Vagina (tissue), 2 donors: ENCODE data around the gene ROCK1.

Source experiments
- POLR2AphosphoS5 ChIP-seq, 2 donors: sonication (generic); formaldehyde crosslinking; IDR thresholded peaks; one replicate each; pipeline ENCODE4 v1.9.0; 2017; ENCODE audit warnings: antibody characterized with exemption in 2 of 2, mild to moderate bottlenecking in 2 of 2, low read depth in 1 of 2; ENCODE audit not compliant: insufficient read depth in 1 of 2
- TF ChIP-seq, protein P1 (sequence below), 3 experiments: fragments of 450-650 bp in 2 of 3; fragments of 200-600 bp in 1 of 3; sonication (generic) in 1 of 3; IDR thresholded peaks; one replicate each; pipeline ENCODE4 v1.5.1; 2017 to 2019; ENCODE audit warnings: antibody characterized with exemption in 3 of 3, mild to moderate bottlenecking in 2 of 3, moderate library complexity in 2 of 3

DNA sequence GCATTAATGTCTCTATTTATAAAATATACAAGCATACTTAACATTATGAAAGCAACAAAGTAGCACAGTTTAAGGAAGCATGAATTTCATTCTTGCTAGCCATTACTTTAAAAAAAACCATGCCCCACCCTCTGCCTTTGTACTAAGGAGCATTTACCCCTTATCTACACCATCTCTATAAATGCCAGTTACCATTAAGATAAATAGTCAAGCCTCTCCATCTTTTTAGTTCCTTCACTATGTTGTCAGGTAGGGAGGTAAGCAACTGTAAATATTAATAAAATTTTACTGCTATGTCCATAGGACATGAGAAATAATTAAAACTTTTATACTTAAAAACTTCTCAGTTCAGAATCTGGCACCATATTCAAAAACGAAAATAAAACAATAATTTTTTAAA lies 42.1 kb downstream of the ROCK1 start:
- TF ChIP-seq, protein P1, sequence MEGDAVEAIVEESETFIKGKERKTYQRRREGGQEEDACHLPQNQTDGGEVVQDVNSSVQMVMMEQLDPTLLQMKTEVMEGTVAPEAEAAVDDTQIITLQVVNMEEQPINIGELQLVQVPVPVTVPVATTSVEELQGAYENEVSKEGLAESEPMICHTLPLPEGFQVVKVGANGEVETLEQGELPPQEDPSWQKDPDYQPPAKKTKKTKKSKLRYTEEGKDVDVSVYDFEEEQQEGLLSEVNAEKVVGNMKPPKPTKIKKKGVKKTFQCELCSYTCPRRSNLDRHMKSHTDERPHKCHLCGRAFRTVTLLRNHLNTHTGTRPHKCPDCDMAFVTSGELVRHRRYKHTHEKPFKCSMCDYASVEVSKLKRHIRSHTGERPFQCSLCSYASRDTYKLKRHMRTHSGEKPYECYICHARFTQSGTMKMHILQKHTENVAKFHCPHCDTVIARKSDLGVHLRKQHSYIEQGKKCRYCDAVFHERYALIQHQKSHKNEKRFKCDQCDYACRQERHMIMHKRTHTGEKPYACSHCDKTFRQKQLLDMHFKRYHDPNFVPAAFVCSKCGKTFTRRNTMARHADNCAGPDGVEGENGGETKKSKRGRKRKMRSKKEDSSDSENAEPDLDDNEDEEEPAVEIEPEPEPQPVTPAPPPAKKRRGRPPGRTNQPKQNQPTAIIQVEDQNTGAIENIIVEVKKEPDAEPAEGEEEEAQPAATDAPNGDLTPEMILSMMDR (IDR thresholded peaks at IDR 0.05): no peak
- TF ChIP-seq POLR2AphosphoS5 (IDR thresholded peaks at IDR 0.05; ENCODE audit: insufficient read depth in 1 of 2, low read depth in 1 of 2): no peak
